Activated T-cell treated with anti-CD3 and anti-CD28 coated beads, Interleukin-2, amount 50 U/mL, for 24 hours (primary cell): ENCODE results near the gene HOXC11.

Source experiments
- DNase-seq: peaks from one replicate; pipeline ENCODE4 v3.0.0-alpha.2; 2020
- H3K27ac Mint-ChIP-seq: 2 replicates; pipeline ENCODE4 v1.8.0; 2020; ENCODE audit warnings: mild to moderate bottlenecking, mixed read lengths
- H3K27me3 Mint-ChIP-seq: 2 replicates; pipeline ENCODE4 v1.8.0; 2020; ENCODE audit warnings: mixed read lengths
- H3K36me3 Mint-ChIP-seq: 2 replicates; pipeline ENCODE4 v1.8.0; 2020; ENCODE audit warnings: low read depth, mixed read lengths
- H3K4me1 Mint-ChIP-seq: 2 replicates; pipeline ENCODE4 v1.8.0; 2020; ENCODE audit warnings: low read depth, mixed read lengths
- H3K4me3 Mint-ChIP-seq: 2 replicates; pipeline ENCODE4 v1.8.0; 2020; ENCODE audit warnings: mild to moderate bottlenecking, moderate library complexity, mixed read lengths
- H3K9me3 Mint-ChIP-seq: 2 replicates; pipeline ENCODE4 v1.8.0; 2020; ENCODE audit warnings: mixed read lengths

The HOXC11 gene

GRCh38 chr12:53972722-53973235 lies at the start of gene HOXC11:
TSS of gene HOXC11 (plus strand) at chr12:53973126. CDS start at chr12:53973242, 116 bp downstream.
- H3K36me3 Mint-ChIP-seq = no peaks in the 10 kb centered on the region
- DNase-seq = no peak
- H3K27me3 Mint-ChIP-seq = peaks cover 94% of the 10 kb centered on the region
- H3K27ac Mint-ChIP-seq = peak within 1 kb of the TSS; percentile 78
- H3K9me3 Mint-ChIP-seq = no peaks in the 10 kb centered on the region
- peaks cover 20% of the 10 kb centered on the region for H3K4me1 Mint-ChIP-seq
- peak within 1 kb of the TSS; percentile 41 for H3K4me3 Mint-ChIP-seq

GRCh38 chr12:53924521-53925405 lies 48.2 kb upstream of the HOXC11 start:
- Mint-ChIP-seq H3K27me3 (peaks cover 92% of the 10 kb centered on the region), H3K27ac (no peak overlapping the region), H3K4me3 (no peak overlapping the region), H3K4me1 (no peaks in the 10 kb centered on the region), H3K9me3 (no peaks in the 10 kb centered on the region), H3K36me3 (no peaks in the 10 kb centered on the region)
- no peak for DNase-seq

GRCh38 chr12:53927220-53928029 lies 45.5 kb upstream of the HOXC11 start:
- Mint-ChIP-seq H3K27me3 (peaks cover 94% of the 10 kb centered on the region), H3K4me3 (no peak overlapping the region), H3K36me3 (no peaks in the 10 kb centered on the region)

GRCh38 chr12:53928054-53928835 lies 44.7 kb upstream of the HOXC11 start:
- H3K4me1 Mint-ChIP-seq = no peaks in the 10 kb centered on the region
- H3K27ac Mint-ChIP-seq = no peak overlapping the region
- DNase-seq = no peak
- H3K36me3 Mint-ChIP-seq = no peaks in the 10 kb centered on the region
- H3K4me3 Mint-ChIP-seq = no peak overlapping the region
- peaks cover 95% of the 10 kb centered on the region for H3K27me3 Mint-ChIP-seq
- H3K9me3 Mint-ChIP-seq = no peaks in the 10 kb centered on the region

More at GRCh38 chr12:53927220-53928029, 45.5 kb upstream of the HOXC11 start:
- H3K27ac Mint-ChIP-seq = no peak overlapping the region
- H3K4me1 Mint-ChIP-seq = no peaks in the 10 kb centered on the region
- DNase-seq = no peak
- no peaks in the 10 kb centered on the region for H3K9me3 Mint-ChIP-seq

- DNase-seq = no peak
- peaks cover 95% of the 10 kb centered on the region for H3K27me3 Mint-ChIP-seq
- no peaks in the 10 kb centered on the region for H3K9me3 Mint-ChIP-seq
- H3K36me3 Mint-ChIP-seq = no peaks in the 10 kb centered on the region
- H3K4me1 Mint-ChIP-seq = no peaks in the 10 kb centered on the region
- no peak overlapping the region for H3K27ac Mint-ChIP-seq
- H3K4me3 Mint-ChIP-seq = no peak overlapping the region
These were observed 43.4 kb upstream of the HOXC11 start for GRCh38 chr12:53929527-53929926.

- Mint-ChIP-seq H3K27ac (no peak overlapping the region), H3K4me3 (no peak overlapping the region), H3K9me3 (no peaks in the 10 kb centered on the region), H3K27me3 (peaks cover 94% of the 10 kb centered on the region), H3K4me1 (peaks cover 4% of the 10 kb centered on the region), H3K36me3 (no peaks in the 10 kb centered on the region)
- no peak for DNase-seq
These were observed 42.2 kb upstream of the HOXC11 start for GRCh38 chr12:53930591-53931255.

- no peak overlapping the region for H3K4me3 Mint-ChIP-seq
- peaks cover 6% of the 10 kb centered on the region for H3K4me1 Mint-ChIP-seq
- peaks cover 94% of the 10 kb centered on the region for H3K27me3 Mint-ChIP-seq
- no peaks in the 10 kb centered on the region for H3K36me3 Mint-ChIP-seq
- H3K27ac Mint-ChIP-seq = no peak overlapping the region
- DNase-seq = no peak
- no peaks in the 10 kb centered on the region for H3K9me3 Mint-ChIP-seq
These were observed 40.9 kb upstream of the HOXC11 start for GRCh38 chr12:53931844-53932581.

- Mint-ChIP-seq H3K9me3 (no peaks in the 10 kb centered on the region), H3K27ac (no peak overlapping the region), H3K36me3 (no peaks in the 10 kb centered on the region), H3K4me1 (peaks cover 7% of the 10 kb centered on the region), H3K4me3 (no peak overlapping the region), H3K27me3 (peaks cover 94% of the 10 kb centered on the region)
- DNase-seq = no peak
These were observed 40.0 kb upstream of the HOXC11 start for GRCh38 chr12:53932915-53933314.

GRCh38 chr12:53935383-53936341 lies 37.3 kb upstream of the HOXC11 start:
- Mint-ChIP-seq H3K4me1 (peaks cover 12% of the 10 kb centered on the region), H3K27ac (no peak overlapping the region), H3K27me3 (peaks cover 93% of the 10 kb centered on the region), H3K4me3 (peak overlapping the region; percentile 37), H3K36me3 (no peaks in the 10 kb centered on the region), H3K9me3 (no peaks in the 10 kb centered on the region)
- DNase-seq = no peak

- Mint-ChIP-seq H3K27ac (no peak overlapping the region), H3K4me1 (peaks cover 12% of the 10 kb centered on the region), H3K36me3 (no peaks in the 10 kb centered on the region), H3K27me3 (peaks cover 93% of the 10 kb centered on the region), H3K9me3 (no peaks in the 10 kb centered on the region), H3K4me3 (no peak overlapping the region)
- no peak for DNase-seq
These were observed 35.8 kb upstream of the HOXC11 start for GRCh38 chr12:53937099-53937498.

- H3K27ac Mint-ChIP-seq = no peak overlapping the region
- no peak for DNase-seq
- no peaks in the 10 kb centered on the region for H3K36me3 Mint-ChIP-seq
- peaks cover 93% of the 10 kb centered on the region for H3K27me3 Mint-ChIP-seq
- peaks cover 12% of the 10 kb centered on the region for H3K4me1 Mint-ChIP-seq
- H3K9me3 Mint-ChIP-seq = no peaks in the 10 kb centered on the region
- H3K4me3 Mint-ChIP-seq = no peak overlapping the region
These were observed 35.2 kb upstream of the HOXC11 start for GRCh38 chr12:53937596-53938325.
